PC-3 (cell line): ENCODE data around the gene GSX1.

Experiments
- EZH2 ChIP-seq: fragments of 300-600 bp; sonication (generic); IDR thresholded peaks from one replicate; pipeline ENCODE4 v1.6.1; 2017; ENCODE audit warnings: antibody characterized with exemption, mild to moderate bottlenecking, low read length; ENCODE audit not compliant: unreplicated experiment
- EZH2phosphoT487 ChIP-seq: fragments of 300-600 bp; sonication (generic); IDR thresholded peaks from 2 replicates; pipeline ENCODE4 v1.6.1; 2018; ENCODE audit warnings: mild to moderate bottlenecking, antibody characterized with exemption, low read length, borderline replicate concordance
- TF ChIP-seq, protein P1 (sequence below): fragments of 300-600 bp; sonication (generic); conservative IDR thresholded peaks from 2 replicates; pipeline ENCODE4 v1.5.1; 2017; ENCODE audit warnings: antibody characterized with exemption, low read depth, mild to moderate bottlenecking, low read length

DNA sequence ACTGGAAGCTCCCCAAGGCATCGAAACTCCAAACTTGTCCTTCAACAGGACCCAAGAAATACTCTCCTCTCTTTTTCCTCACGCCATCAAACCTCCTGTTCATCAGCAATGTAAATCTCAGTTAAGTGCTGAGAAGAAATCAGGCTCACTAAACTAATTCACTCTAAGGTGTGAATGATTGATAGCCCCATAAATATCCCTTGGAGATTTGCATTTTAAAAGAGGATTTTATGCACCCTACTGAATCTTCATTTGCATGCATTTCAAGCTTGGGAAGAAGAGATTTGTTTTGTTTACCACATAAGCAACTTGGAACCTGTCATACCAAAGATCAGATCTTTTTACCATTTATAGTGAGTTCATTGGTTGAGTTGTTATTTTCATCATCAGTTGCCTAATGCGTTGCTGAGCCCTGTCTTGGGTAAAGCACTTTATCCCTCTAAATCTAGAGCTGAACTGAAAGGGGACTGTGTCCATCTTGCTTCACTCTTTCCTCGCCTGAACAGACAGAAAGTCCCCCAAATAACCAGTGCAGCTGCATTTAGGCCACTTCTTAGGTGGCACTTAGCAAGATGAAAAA lies 40.2 kb upstream of the GSX1 start:
- TF ChIP-seq, protein P1, sequence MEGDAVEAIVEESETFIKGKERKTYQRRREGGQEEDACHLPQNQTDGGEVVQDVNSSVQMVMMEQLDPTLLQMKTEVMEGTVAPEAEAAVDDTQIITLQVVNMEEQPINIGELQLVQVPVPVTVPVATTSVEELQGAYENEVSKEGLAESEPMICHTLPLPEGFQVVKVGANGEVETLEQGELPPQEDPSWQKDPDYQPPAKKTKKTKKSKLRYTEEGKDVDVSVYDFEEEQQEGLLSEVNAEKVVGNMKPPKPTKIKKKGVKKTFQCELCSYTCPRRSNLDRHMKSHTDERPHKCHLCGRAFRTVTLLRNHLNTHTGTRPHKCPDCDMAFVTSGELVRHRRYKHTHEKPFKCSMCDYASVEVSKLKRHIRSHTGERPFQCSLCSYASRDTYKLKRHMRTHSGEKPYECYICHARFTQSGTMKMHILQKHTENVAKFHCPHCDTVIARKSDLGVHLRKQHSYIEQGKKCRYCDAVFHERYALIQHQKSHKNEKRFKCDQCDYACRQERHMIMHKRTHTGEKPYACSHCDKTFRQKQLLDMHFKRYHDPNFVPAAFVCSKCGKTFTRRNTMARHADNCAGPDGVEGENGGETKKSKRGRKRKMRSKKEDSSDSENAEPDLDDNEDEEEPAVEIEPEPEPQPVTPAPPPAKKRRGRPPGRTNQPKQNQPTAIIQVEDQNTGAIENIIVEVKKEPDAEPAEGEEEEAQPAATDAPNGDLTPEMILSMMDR: no peak
- no peak for TF ChIP-seq EZH2
- no peak for TF ChIP-seq EZH2phosphoT487
